HepG2 (cell line): ENCODE measurements around the gene GSTT2. TPM values are rescaled to one million over a fixed set of nuclear protein-coding genes. Genes with fewer than 3 reads are reported as not detected.

ENCODE experiments used
- FOSL2 ChIP-seq: sonication (generic); formaldehyde crosslinking; IDR thresholded peaks from 2 replicates; pipeline ENCODE4 v1.4.0; 2020; ENCODE audit warnings: missing genetic modification reagents
- KAT7 ChIP-seq: IDR thresholded peaks from 2 replicates; pipeline ENCODE4 v1.6.1; 2018; ENCODE audit warnings: borderline replicate concordance, missing compliant biosample characterization
- KLF16 ChIP-seq, 2 experiments: sonication (generic) in 1 of 2; formaldehyde crosslinking in 1 of 2; IDR thresholded peaks; 2 replicates each; pipeline versions ENCODE4 v1.6.1 to v1.8.0; 2016 to 2023; ENCODE audit warnings: missing genetic modification reagents in 2 of 2, missing compliant biosample characterization in 1 of 2
- NFE2L2 ChIP-seq: fragments of 150-350 bp; IDR thresholded peaks from 2 replicates; pipeline ENCODE4 v1.6.1; 2014; ENCODE audit warnings: low read length
- SOX13 ChIP-seq, 3 experiments: fragments of 450-650 bp in 1 of 3; sonication (generic) in 1 of 3; formaldehyde crosslinking in 1 of 3; IDR thresholded peaks in 2 of 3; conservative IDR thresholded peaks in 1 of 3; 2 replicates each; pipeline versions ENCODE4 v1.5.0 to v1.6.1; 2016 to 2020; ENCODE audit warnings: antibody characterized with exemption in 1 of 3, mild to moderate bottlenecking in 1 of 3, missing compliant biosample characterization in 1 of 3, missing genetic modification reagents in 1 of 3, moderate library complexity in 1 of 3
- SOX6 ChIP-seq, 2 experiments: fragments of 450-650 bp in 1 of 2; sonication (generic) in 1 of 2; formaldehyde crosslinking in 1 of 2; IDR thresholded peaks; 2 replicates each; pipeline versions ENCODE4 v1.4.0 to v1.6.1; 2017 to 2020; ENCODE audit warnings: antibody characterized with exemption in 1 of 2, mild to moderate bottlenecking in 1 of 2, missing genetic modification reagents in 1 of 2
- ZNF776 ChIP-seq: sonication (generic); formaldehyde crosslinking; IDR thresholded peaks from 2 replicates; pipeline ENCODE4 v1.4.0; 2020; ENCODE audit warnings: mild to moderate bottlenecking, missing genetic modification reagents
- polyA plus RNA-seq, 8 experiments: library from polyadenylated mRNA; depleted of rRNA in 3 of 8; stranded (reverse) in 7 of 8; unstranded in 1 of 8; fragments of >200 nt; fragmentation: Illumina TruSeq in 4 of 8; extraction: Trizol in 4 of 8; gene quantifications; 2 replicates each; pipeline versions ENCODE4 v1.2.1 to v1.2.3, GENCODE V29; 2011 to 2016; ENCODE audit warnings: low read depth in 4 of 8, missing spikeins in 1 of 8, mixed read lengths in 1 of 8; ENCODE audit not compliant: insufficient read depth in 1 of 8
- total RNA-seq, 5 experiments: library from RNA; depleted of rRNA; stranded (reverse); fragments of >200 nt; fragmentation: Illumina TruSeq; extraction: Trizol; gene quantifications; 2 replicates each; pipeline ENCODE4 v1.2.3, GENCODE V29; 2016; ENCODE audit warnings: low read depth in 1 of 5
- TF ChIP-seq, protein P1 (sequence below): sonication (generic); formaldehyde crosslinking; IDR thresholded peaks from 2 replicates; pipeline ENCODE4 v1.4.0; 2020; ENCODE audit warnings: missing genetic modification reagents
- TF ChIP-seq, protein P2 (sequence below), 2 experiments: IDR thresholded peaks; 2 replicates each; pipeline ENCODE4 v1.6.1; 2011 to 2012; ENCODE audit warnings: low read length in 2 of 2, borderline replicate concordance in 1 of 2, low read depth in 1 of 2, mild to moderate bottlenecking in 1 of 2, moderate library complexity in 1 of 2
- TF ChIP-seq, protein P3 (sequence below): sonication (generic); formaldehyde crosslinking; conservative IDR thresholded peaks from 2 replicates; pipeline ENCODE4 v1.4.0; 2020; ENCODE audit warnings: mild to moderate bottlenecking, missing genetic modification reagents, moderate library complexity

Gene GSTT2
- total and polyA plus RNA-seq, 2 of the 13 experiments (the other 11 are each of a cell fraction or from before 2014, with no cell fraction given): not detected

DNA sequence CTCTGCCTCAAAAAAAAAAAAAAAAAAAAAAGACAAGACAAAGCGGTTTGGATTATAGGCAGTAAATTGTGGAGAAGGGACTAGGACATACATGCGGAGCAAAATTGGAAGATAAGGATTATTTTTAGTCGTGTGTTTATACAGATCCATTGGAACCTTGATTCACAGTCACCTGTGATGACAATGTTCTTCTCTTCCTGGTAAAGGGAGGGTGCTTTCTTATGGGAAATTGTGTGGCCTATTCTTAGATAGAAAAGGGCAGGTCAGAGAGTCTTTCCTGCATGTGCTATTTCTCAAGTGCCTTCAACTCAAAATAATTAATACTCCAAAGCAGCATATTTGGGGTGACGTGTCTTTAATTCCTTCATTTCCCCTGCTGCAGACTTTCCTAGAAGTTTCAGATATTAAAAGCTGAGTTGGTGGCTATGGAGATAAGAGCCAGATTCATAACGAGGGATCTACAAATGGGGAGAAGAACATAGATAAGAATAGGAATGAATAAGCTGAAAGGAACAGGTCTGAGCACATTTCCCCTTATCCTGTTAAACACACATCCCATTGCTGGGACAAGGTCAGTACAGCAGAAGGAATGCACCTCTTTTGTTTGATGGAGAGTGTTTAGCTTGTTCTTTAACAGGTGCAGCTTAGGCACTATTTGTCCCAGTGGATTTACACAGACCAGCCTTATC is 41.5 kb upstream of the GSTT2 start (continued):
- TF ChIP-seq SOX13 (IDR thresholded peaks at IDR 0.05) (no peak), SOX13 (CRISPR knock-in tag; conservative IDR thresholded peaks at IDR 0.05 in 1 of 2, IDR thresholded peaks at IDR 0.05 in 1 of 2) (peak in 1 of 2 experiments; percentile 89; a peak in 2 of 4 replicates), FOSL2 (CRISPR knock-in tag) (no peak), KAT7 (CRISPR knock-in tag) (no peak), NFE2L2 (no peak), KLF16 (CRISPR knock-in tag; IDR thresholded peaks at IDR 0.05) (no peak), ZNF776 (no peak), SOX6 (IDR thresholded peaks at IDR 0.05) (no peak), SOX6 (CRISPR knock-in tag; IDR thresholded peaks at IDR 0.05) (peak; percentile 78)
- TF ChIP-seq, protein P1, sequence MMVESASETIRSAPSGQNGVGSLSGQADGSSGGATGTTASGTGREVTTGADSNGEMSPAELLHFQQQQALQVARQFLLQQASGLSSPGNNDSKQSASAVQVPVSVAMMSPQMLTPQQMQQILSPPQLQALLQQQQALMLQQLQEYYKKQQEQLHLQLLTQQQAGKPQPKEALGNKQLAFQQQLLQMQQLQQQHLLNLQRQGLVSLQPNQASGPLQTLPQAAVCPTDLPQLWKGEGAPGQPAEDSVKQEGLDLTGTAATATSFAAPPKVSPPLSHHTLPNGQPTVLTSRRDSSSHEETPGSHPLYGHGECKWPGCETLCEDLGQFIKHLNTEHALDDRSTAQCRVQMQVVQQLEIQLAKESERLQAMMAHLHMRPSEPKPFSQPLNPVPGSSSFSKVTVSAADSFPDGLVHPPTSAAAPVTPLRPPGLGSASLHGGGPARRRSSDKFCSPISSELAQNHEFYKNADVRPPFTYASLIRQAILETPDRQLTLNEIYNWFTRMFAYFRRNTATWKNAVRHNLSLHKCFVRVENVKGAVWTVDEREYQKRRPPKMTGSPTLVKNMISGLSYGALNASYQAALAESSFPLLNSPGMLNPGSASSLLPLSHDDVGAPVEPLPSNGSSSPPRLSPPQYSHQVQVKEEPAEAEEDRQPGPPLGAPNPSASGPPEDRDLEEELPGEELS (CRISPR knock-in tag): peak; percentile 48
- TF ChIP-seq, protein P2, sequence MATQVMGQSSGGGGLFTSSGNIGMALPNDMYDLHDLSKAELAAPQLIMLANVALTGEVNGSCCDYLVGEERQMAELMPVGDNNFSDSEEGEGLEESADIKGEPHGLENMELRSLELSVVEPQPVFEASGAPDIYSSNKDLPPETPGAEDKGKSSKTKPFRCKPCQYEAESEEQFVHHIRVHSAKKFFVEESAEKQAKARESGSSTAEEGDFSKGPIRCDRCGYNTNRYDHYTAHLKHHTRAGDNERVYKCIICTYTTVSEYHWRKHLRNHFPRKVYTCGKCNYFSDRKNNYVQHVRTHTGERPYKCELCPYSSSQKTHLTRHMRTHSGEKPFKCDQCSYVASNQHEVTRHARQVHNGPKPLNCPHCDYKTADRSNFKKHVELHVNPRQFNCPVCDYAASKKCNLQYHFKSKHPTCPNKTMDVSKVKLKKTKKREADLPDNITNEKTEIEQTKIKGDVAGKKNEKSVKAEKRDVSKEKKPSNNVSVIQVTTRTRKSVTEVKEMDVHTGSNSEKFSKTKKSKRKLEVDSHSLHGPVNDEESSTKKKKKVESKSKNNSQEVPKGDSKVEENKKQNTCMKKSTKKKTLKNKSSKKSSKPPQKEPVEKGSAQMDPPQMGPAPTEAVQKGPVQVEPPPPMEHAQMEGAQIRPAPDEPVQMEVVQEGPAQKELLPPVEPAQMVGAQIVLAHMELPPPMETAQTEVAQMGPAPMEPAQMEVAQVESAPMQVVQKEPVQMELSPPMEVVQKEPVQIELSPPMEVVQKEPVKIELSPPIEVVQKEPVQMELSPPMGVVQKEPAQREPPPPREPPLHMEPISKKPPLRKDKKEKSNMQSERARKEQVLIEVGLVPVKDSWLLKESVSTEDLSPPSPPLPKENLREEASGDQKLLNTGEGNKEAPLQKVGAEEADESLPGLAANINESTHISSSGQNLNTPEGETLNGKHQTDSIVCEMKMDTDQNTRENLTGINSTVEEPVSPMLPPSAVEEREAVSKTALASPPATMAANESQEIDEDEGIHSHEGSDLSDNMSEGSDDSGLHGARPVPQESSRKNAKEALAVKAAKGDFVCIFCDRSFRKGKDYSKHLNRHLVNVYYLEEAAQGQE (IDR thresholded peaks at IDR 0.05; ENCODE audit: borderline replicate concordance in 1 of 2, low read depth in 1 of 2, low read length in 2 of 2): no peak
- TF ChIP-seq, protein P3, sequence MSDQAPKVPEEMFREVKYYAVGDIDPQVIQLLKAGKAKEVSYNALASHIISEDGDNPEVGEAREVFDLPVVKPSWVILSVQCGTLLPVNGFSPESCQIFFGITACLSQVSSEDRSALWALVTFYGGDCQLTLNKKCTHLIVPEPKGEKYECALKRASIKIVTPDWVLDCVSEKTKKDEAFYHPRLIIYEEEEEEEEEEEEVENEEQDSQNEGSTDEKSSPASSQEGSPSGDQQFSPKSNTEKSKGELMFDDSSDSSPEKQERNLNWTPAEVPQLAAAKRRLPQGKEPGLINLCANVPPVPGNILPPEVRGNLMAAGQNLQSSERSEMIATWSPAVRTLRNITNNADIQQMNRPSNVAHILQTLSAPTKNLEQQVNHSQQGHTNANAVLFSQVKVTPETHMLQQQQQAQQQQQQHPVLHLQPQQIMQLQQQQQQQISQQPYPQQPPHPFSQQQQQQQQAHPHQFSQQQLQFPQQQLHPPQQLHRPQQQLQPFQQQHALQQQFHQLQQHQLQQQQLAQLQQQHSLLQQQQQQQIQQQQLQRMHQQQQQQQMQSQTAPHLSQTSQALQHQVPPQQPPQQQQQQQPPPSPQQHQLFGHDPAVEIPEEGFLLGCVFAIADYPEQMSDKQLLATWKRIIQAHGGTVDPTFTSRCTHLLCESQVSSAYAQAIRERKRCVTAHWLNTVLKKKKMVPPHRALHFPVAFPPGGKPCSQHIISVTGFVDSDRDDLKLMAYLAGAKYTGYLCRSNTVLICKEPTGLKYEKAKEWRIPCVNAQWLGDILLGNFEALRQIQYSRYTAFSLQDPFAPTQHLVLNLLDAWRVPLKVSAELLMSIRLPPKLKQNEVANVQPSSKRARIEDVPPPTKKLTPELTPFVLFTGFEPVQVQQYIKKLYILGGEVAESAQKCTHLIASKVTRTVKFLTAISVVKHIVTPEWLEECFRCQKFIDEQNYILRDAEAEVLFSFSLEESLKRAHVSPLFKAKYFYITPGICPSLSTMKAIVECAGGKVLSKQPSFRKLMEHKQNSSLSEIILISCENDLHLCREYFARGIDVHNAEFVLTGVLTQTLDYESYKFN (CRISPR knock-in tag): peak; percentile 32; the same call in 1 of the 2 replicates
